HG03108 (cell line): ENCODE data around the gene ANKRD22.
A peak's percentile ranks its signal among the peaks of the same experiment; 100 is the strongest.

Experiments
- ATAC-seq: cut with Tn5 transposase; IDR thresholded peaks from one replicate; pipeline ENCODE4 v1.9.1; 2021; ENCODE audit warnings: moderate library complexity; ENCODE audit not compliant: unreplicated experiment

ANKRD22 gene

DNA sequence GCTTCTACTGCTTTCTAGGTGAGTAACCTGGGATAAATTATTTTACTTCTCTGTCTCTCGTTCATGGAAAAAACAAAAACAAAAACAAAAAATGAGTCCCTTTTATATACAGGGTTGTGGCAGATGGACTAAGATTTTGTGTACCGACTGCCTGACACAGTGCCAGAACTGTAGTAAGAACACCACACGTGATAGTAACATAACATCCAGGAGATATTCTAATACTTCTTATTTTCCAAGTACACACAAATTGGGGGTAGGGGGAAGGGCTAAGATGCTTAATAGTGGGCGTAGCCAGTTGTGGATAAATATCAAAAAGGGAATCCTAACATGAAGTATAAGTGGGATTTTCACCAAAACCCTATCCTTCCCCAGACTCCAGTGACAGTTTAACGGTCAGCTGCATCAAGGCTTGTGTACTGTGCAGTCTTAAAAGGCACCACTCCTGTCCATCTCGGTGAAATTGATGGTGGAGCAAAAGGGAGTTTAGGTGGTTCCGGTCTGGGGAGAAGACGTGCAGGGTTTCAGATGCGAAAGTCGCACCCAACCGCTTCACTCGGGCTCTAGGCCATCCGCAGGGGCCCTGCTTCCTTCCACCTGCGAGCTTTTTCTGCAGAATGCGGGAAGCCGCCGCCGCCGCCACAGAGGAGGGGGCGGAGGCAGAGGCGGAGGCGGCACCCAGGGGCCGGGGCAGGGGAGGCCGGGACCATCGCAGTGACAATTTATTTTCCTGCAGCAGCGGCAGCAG lies 28.1 kb upstream of the ANKRD22 start, which contains the start of gene STAMBPL1:
STAMBPL1 (plus strand) TSS at position 712 of the 748 bp plus-strand sequence. CDS start 21,464 bp downstream, outside the sequence.
- ATAC-seq = peak; percentile 40

DNA sequence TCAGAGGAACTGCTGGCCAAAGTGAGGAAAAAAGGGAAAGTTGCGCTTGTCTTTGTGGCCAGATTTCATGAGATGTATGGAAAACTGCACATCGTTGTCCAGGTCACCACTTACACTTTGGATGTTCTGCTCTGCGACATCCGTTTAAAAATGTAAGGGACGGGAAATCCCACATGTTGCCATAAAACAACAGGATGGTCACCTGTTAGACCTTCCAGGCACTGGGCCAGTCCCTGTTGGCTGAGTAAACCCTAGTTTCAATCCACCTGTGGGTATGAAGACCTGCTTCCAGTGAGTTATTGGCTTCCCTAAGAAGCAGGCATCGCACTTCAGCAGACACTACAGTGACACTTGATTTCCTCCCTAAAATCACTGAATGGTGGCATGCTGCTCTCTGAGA lies 25.7 kb upstream of the ANKRD22 start:
- ATAC-seq = no peak

DNA sequence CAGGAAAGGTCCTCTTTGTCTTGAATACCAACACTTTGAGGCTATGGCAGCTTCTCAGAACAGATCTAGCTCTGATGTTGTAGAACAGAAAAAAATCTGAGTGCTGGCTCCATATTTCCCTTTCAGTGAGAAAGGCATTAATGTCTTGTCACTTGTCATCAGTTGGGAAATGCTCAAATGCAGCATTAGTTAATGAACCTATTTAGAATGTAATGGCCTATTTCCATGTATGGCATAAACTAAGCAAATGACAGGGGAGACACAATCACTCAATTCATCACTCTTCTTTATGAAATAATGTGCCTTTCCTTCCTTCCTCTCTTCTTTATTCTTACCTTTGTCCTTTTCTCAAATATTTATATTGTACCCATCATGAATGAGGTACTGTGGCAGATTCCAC lies 23.4 kb upstream of the ANKRD22 start:
- no peak for ATAC-seq

DNA sequence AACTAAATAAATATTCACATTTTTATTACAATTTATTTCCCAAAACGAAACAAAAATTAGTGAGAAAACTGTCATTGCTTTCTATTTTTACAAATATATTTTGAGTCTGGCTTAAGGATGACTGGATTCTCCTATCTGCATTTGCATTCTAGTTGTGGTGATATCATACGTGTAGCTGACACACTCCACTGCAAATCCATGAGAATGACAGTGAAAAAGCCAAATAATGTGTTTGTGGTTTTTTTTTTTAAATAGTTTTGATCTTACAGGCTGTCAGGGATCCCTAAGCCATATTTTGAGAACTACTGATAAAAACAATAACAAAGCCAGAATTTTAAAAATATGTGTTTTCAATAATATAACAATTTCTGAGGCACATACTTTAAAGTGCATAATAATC lies 22.6 kb upstream of the ANKRD22 start:
- no peak for ATAC-seq

DNA sequence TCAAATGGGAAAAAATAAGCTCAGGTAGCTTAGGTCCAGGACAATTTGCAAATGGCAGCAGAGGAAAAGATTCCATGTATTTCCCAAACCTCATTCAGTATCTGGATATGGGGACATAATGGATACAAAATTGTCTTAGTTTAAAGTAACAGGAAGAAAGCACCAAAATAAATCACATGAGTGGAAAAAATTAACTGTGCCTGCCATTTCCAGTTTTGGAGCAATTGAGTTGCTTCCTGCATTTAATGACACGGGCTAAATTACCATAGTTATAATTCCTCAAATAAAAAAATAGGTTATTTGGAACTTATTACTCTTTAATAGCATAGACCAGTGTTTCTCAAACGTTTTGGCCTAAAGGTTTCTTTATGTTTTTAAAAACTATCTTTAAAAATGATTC lies 22.1 kb upstream of the ANKRD22 start:
- ATAC-seq = no peak

DNA sequence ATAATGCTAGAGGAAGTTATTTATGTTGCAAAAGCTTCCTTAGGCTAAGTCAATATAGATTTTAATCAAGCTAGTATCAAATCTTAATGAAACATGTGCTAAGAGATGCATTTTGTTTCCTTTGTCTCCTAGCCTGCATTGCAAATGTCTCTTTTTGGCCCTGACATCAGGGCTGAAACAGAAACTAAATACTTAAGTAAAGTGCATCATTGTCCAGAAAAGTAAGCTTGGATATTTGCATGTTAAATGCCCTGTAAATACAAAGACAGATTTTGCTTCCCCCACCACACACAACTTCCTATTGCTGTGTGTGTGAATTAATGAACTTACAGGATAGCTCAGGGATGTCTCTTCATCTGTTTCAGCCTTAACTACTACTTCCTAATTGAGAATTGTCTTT lies 18.4 kb upstream of the ANKRD22 start:
- no peak for ATAC-seq

DNA sequence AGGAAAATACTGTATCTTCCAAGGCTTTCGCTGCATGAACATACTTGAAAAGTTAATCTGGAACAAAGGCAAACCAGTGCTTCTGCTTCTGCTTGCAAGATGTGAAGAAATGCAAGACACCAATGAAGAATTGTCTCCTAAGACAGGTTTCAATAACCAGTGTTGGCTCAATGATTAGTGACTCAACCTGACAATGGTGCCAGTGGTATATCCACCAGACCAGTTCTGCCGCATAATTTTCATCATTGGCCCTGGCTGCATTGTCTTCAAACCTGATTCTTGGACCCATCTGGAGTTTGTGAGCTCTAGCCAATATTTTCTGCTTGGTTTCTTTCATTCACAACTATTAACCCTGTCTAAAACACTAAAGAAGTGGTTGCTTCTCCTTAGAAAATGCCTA lies 14.8 kb upstream of the ANKRD22 start:
- ATAC-seq = no peak

DNA sequence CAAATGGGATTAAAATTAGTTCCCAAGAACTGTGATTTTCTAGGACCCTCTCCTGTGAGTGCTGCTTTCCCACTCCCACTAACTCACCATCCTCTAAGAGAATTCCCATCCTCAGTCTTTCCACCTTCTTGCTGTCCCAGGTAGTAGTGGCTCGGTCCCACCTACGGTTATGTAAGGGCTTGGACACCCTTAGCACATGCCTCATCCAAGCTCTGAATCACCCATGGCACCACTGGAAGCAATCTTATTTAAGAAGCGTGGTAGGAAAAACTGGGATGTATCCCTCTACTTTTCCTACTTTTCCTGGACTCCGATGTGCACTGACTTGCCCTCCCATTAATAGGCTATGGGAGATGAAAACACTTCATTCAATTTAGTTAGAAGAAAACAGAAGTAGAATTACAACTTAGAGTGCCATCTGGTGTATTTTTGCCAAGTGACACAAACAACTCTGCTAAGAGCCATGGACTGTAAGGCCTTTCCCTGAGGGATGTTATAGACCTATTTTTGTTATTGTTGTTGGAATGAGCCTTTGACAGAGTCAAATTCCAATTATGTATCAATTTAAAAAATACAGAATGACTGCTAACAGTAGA lies 13.7 kb upstream of the ANKRD22 start:
- ATAC-seq = no peak

DNA sequence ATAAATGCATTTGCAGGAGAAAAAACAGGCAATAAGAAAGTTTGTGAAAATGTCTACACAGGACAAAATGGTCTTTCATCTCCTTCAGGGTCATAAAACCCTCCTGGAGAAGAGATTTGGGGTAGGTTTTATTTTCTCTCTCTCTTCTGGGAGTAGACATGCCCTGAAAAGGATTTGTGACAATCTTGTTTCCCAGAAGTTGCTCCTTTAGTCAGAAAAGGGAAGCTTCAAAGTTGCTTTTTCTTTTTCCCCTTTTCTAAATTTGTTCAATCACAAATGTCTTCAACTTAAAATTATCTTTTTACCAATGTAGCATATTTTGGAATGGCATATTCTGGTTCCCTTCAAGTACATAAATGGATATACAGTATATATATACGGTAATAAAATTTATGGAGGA lies 9.4 kb upstream of the ANKRD22 start:
- ATAC-seq = no peak

DNA sequence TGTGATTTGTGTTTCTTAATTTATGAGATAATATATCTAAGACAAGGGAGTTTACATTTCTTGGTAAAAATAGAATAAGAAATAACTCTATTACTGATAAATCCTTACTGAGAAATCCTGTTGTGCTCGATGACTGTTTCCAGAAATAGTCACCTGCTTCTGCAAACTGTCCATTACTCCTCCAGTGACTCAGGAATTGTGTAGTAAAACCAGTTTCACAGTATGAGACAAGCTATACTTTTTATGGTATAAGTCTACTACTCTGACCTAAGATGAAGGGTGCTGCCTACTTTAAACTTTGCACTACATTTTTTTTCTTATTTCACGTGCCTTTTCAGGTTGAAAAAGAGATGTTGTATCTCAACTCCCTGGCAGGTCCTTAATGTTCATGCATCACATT lies 6.8 kb upstream of the ANKRD22 start:
- ATAC-seq = no peak

DNA sequence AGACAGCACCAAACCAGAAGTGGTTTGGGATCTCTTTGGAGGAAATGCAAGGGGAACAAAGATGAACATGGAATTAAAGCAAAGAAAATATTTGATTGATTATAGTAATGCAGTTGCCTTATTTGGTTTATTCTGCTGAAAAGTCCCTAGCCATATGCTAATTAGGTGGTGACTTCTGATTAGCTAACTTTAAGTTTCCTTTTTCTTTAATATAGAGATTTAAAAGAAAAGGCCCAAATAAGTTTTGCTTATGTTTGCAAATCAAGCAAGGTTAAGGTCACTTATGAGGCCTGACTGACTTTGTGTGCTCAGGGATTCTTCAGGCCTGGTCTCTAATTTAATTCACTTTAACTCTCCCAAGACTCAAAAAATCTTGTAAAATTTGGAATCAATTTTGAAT lies 6.2 kb upstream of the ANKRD22 start:
- ATAC-seq = no peak

DNA sequence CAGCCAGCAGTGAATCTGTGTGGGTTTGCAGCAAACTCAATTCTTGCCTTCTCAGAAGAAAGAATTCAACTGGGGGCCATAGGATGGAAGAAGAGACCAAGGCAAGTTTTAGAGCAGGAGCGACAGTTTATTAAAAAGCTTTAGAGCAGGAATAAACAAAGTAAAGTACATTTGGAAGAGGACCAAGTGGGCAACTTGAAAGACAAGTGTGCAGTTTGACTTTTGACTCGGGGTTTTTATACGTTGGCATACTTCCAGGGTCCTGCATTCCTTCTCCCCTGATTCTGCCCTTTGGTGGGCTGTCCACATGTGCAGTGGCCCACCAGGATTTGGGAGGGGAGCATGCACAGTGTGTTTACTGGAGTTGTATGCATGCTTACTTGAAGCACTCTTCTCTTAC lies 3.0 kb upstream of the ANKRD22 start:
- ATAC-seq = no peak

DNA sequence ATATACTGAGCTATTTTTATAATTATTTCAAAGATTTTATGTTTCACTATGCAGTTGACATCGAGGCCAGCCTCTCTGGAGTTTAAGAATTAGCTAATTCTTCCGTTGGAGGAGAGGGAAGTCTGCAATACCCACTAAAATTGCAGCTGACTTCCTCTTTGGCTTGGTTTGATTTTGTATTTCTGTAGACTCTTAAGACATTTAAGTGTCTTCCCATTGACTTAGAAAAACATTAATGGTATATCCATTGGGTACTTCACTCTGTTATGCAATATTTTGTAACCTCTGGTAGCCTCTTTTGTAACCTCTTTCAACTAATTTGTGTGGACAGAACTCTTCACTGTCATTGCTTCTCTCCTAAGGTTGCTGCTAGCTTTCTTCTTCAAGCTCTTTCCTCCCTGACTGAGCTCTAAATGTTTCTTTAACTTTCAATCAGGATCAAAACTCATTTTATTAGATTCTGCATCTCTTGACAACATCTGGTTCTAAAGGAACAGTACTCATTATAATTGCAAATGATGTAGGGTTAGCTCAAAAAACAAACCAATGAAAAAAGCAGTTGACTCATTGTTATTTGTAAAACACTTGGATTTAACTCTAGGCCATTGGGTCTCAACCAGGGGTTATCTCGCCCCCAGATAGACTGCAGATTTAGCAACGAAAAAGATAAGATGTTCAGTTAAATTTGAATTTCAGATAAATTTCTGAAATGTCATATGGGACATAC lies 1.7 kb upstream of the ANKRD22 start:
- ATAC-seq = no peak

DNA sequence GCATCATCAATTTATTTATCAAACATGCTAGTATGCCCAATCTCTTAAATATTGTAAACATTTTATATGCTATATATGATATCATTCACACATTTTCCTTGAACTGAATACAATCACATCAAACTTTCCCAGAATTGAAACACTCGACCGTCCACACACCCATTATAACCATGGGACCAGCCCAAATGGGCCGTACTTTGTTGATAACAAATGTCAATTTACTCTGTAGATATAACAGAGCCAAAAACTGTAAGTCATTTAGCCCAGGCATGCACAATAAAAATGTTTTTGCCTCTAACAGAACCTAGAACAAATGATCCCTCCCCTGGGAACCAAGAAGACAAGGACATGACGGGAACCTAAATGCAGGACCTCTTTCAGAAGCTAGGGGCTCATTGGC lies 683 bp upstream of the ANKRD22 start:
- ATAC-seq = no peak

DNA sequence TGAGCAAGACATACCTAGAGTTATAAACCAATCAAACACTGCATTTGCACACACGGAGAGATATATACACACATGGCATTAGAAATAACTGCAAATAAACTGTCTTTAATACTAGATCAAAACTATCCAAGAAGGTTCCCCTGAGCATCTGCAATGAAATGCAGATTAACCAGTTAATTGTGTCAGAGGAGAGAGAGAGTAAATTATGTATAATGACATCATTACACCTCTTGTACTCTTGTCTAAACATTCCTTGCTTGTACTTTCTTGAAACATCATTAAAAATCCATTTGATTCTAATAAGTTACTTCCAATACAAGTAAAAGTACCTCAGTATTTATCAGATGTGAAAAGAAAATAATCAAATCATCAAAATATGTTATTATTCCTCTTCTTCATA lies 932 bp downstream of the ANKRD22 start:
- no peak for ATAC-seq

DNA sequence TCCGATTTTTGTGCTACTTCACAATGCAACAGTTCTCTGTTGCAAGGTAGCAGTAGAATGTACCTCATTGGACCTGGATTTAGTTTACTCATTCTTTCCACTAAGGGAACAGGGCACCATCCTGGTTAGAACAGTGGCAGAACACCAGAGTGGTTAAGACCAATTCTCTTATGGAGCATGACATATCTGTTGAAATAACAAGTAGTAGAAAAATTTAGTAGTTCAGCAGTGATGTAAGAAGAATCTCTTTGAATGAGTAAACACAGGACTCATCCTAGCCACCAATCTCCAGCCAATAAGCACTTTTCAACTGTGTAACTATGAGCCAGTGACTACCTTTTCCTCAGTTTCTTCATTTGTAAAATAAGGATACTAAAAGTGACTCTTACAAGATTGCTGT lies 2.4 kb downstream of the ANKRD22 start:
- ATAC-seq = no peak

DNA sequence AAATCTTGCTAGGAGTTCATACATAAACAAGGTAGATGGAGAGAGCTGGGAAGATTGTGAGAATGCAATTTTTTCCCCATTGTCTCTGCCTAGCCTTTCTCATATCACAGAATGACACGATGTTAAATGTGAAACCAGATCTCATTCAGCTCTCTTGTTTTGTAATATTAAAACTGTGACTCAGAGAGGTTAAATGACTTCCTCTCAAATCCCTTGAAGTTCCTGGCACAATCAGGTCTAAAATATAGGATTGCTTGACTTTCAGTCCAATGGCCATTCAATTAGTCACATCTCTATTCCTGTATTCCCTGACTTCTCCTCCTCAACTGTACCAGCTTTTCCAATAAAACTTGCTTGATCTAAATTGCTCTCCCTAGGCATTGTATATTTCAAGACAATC lies 3.1 kb downstream of the ANKRD22 start:
- no peak for ATAC-seq

DNA sequence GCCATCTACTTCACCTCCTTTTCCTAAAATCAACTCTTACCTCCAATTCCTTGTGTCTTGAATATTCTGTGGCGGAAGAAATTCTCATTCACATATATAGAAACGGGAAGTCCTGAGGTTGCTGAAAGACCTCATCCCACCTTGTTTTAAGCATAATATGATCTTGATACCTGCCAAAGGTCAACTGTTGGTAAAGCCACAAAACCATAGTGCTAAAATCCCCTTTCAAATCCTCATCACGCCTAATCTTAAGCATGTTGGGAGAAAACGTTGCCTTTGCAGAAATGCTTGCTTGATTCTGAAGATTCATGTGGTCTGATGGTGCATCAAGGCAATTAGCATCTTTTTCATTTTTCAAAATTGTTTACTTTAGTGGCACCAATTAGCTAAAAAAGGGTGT lies 8.5 kb downstream of the ANKRD22 start:
- ATAC-seq = no peak

DNA sequence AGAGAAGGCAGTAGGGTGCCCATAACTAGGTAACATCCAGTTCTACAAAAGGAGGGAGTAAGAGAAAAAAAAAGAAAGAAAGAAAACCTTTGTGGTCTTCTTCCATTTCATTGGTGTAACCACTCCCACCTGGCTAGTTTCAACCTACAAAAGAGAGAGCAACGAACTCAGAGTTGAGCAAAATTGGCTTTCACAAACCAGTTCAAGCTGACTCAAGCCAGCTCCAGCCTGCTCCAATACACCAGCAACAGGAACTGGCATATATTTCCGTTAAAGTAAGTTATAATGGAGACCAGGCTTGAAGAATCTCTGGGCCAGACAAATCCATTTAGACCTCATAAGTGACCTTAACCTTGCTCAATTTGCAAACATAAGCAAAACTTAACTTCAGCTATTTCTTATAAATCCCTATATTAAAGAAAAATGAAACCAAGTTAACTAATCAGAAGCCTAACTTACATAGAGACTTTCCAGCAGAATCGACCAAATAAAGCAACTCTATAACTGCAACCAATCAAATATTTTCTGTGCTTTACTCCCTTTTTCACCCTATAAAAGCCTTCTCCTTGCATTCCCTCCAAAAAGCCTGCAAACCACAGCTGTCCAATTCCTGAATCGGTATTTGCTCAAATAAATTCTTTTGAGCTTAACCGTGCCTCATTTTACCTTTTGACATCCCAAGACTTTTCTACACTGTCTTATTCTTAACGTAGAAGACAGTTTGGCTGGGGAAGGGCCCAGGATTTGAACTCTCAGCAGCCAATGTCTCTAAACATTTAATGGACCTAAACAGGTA lies 10.1 kb downstream of the ANKRD22 start:
- ATAC-seq = no peak

DNA sequence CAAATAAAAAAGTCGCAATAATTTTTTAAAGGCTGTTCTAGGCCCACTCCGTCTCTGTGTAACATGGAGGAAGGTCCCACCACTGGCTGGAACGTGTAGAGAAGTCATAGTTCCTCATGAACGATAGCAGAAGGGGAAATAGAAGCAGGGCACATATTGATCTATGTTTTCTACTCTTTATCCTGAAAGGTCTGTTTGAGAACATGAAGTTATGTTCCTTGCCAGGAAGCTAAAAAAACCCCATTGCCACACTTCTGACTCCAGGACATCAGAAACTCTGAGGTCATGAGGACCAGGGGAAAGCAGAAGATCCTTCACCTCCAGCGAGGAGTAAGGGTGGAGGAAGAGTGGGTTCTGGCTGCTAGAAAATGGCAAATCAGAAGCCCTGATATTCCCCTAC lies 10.8 kb downstream of the ANKRD22 start:
- ATAC-seq = no peak

DNA sequence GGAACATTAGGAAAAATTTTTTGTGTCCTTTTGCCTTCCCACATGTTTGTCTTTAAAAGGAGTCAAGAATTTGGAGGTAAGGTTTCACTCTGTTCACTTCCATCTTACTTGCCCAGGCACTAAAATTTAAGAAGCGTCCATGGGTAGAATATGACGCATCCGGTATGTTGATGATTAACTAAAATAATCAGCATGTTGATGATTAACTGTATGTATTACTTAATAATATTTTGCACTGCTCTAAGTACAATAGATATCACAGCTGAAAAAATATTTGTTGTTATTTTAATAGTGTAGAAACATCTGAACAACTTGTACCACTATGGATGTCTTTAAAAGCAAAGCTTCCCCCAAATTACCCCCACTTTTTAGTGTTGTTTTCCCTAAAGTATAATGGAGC lies 11.5 kb downstream of the ANKRD22 start:
- ATAC-seq = no peak
